Measurements from ENCODE around the gene ARFGAP3.
"Not testable (repeated sequence)": the region's sequence is repeated elsewhere in the genome, so short reads cannot be mapped to it uniquely, and the experiment has no call there.

Gene ARFGAP3

GRCh38 chr22:42792453-42792908 is 64.6 kb downstream of the ARFGAP3 start:
- DNase-seq: no peak

- no peak for DNase-seq
Observed at GRCh38 chr22:42791721-42792452, 65.2 kb downstream of the ARFGAP3 start.

GRCh38 chr22:42788466-42788865 is 68.6 kb downstream of the ARFGAP3 start:
- DNase-seq: no peak

- no peak for DNase-seq
Observed at GRCh38 chr22:42788021-42788420, 69.1 kb downstream of the ARFGAP3 start.

GRCh38 chr22:42787357-42787736 is 69.7 kb downstream of the ARFGAP3 start:
- no peak for DNase-seq

GRCh38 chr22:42786606-42787356 is 70.3 kb downstream of the ARFGAP3 start:
- DNase-seq: no peak

- DNase-seq: no peak
Observed at GRCh38 chr22:42785706-42786499, 71.2 kb downstream of the ARFGAP3 start.

- DNase-seq: not testable (repeated sequence)
Observed at GRCh38 chr22:42782306-42782705, 74.8 kb downstream of the ARFGAP3 start.

- DNase-seq: no peak
Observed at GRCh38 chr22:42780070-42780540, 77.0 kb downstream of the ARFGAP3 start.

GRCh38 chr22:42777126-42777525 is 79.9 kb downstream of the ARFGAP3 start:
- DNase-seq: no peak

GRCh38 chr22:42773167-42773566 is 83.9 kb downstream of the ARFGAP3 start:
- DNase-seq: no peak

GRCh38 chr22:42772647-42773046 is 84.4 kb downstream of the ARFGAP3 start:
- DNase-seq: no peak

GRCh38 chr22:42770941-42771647 is 86.0 kb downstream of the ARFGAP3 start:
- no peak for DNase-seq

GRCh38 chr22:42770448-42770726 is 86.7 kb downstream of the ARFGAP3 start:
- no peak for DNase-seq

- DNase-seq: no peak
Observed at GRCh38 chr22:42769574-42770447, 87.3 kb downstream of the ARFGAP3 start.

- DNase-seq: no peak
Observed at GRCh38 chr22:42769238-42769573, 87.9 kb downstream of the ARFGAP3 start.

- no peak for DNase-seq
Observed at GRCh38 chr22:42768385-42769035, 88.6 kb downstream of the ARFGAP3 start.

- no peak for DNase-seq
Observed at GRCh38 chr22:42766860-42767259, 90.2 kb downstream of the ARFGAP3 start.

GRCh38 chr22:42764895-42765363 is 92.1 kb downstream of the ARFGAP3 start:
- DNase-seq: no peak

GRCh38 chr22:42763965-42764480 is 93.0 kb downstream of the ARFGAP3 start:
- DNase-seq: no peak
